Measurements from ENCODE around the gene MMP24. TPM values are rescaled to one million over a fixed set of nuclear protein-coding genes. Genes with fewer than 3 reads are reported as not detected.
A peak's percentile ranks its signal among the peaks of the same experiment; 100 is the strongest.
"Not testable (repeated sequence)": the region's sequence is repeated elsewhere in the genome, so short reads cannot be mapped to it uniquely, and the experiment has no call there.

MMP24 gene
- polyA plus RNA-seq, result under 1 TPM; 0.10 to 0.12 TPM

DNA sequence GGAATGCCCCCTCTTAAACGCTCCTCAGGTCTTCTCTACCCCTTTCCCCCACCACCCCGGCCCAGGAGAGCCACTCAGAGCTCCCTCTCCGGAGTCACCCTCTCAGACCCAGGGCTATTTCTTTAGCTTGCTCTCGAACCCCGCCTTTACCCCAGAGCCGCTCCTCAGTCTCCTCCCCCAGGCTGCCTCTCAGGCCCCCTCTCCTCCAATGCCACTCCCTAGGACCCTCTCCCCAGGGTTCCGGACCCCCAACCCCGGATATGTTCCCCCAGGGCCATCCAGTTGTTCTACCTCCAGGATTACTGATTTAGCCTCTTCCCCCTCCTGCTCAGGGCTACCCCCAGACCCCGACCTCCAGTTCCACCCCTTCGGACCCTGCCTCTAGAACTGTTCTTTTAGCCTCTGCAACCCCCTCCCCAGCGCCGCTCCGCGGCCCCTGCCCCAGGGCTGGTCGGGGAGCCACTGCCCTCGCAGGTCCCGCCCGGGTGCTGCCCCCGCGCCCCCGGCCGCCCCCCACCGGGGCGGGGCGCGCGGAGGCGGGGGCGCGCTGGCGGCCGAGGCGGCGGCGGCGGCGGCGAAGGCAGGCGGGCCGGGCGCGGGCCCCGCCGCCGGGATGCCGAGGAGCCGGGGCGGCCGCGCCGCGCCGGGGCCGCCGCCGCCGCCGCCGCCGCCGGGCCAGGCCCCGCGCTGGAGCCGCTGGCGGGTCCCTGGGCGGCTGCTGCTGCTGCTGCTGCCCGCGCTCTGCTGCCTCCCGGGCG lies at the start of gene MMP24:
Gene MMP24, plus strand, starts transcription at position 565 of the 758 bp plus-strand sequence. Its CDS starts 49 bp downstream, at position 614.
- no peaks in the 10 kb centered on the region for H3K9me3 ChIP-seq (ENCODE audit: control insufficient read depth in 2 of 2, insufficient read depth in 1 of 2, low read depth in 1 of 2, low read length in 1 of 2)
- H3K27me3 ChIP-seq (ENCODE audit: control insufficient read depth in 1 of 2, insufficient read depth in 2 of 2, low read length in 2 of 2), result no peaks in the 10 kb centered on the region
- 3% methylated on average over 23 to 70 of the region's 70 CpGs for WGBS, 2 donors
- no peak within 1 kb of the TSS for H3K27ac ChIP-seq (ENCODE audit: low read depth in 2 of 2, low read length in 1 of 2)
- peak within 1 kb of the TSS in 1 of 2 donors; percentile 66 for H3K4me3 ChIP-seq (ENCODE audit: low read depth in 1 of 2, low read length in 2 of 2)
- no peaks in the 10 kb centered on the region for H3K36me3 ChIP-seq (ENCODE audit: control insufficient read depth in 2 of 2, insufficient read depth in 2 of 2, low read length in 1 of 2)
- peaks cover 0 to 6% of the 10 kb centered on the region in 2 donors for H3K4me1 ChIP-seq (ENCODE audit: control insufficient read depth in 2 of 2, insufficient read depth in 2 of 2, low read length in 1 of 2)

GRCh38 chr20:35179292-35180212 lies 46.9 kb upstream of the MMP24 start:
- Histone ChIP-seq H3K36me3 (ENCODE audit: control insufficient read depth in 2 of 2, insufficient read depth in 2 of 2, low read length in 1 of 2) (no peaks in the 10 kb centered on the region), H3K27me3 (ENCODE audit: control insufficient read depth in 1 of 2, insufficient read depth in 2 of 2, low read length in 2 of 2) (no peaks in the 10 kb centered on the region), H3K27ac (ENCODE audit: low read depth in 2 of 2, low read length in 1 of 2) (no peak overlapping the region), H3K9me3 (ENCODE audit: control insufficient read depth in 2 of 2, insufficient read depth in 1 of 2, low read depth in 1 of 2, low read length in 1 of 2) (no peaks in the 10 kb centered on the region), H3K4me3 (ENCODE audit: low read depth in 1 of 2, low read length in 2 of 2) (no peak overlapping the region), H3K4me1 (ENCODE audit: control insufficient read depth in 2 of 2, insufficient read depth in 2 of 2, low read length in 1 of 2) (peaks cover 0 to 2% of the 10 kb centered on the region in 2 donors)
- 87 to 88% methylated on average over 11 of the region's 11 CpGs for whole genome bisulfite sequencing, 2 donors

GRCh38 chr20:35180266-35180665 lies 46.2 kb upstream of the MMP24 start:
- WGBS, 2 donors, result 93 to 94% methylated on average over 5 of the region's 5 CpGs
- H3K4me1 ChIP-seq (ENCODE audit: control insufficient read depth in 2 of 2, insufficient read depth in 2 of 2, low read length in 1 of 2), result no peaks in the 10 kb centered on the region

GRCh38 chr20:35181731-35182130 lies 44.8 kb upstream of the MMP24 start:
- Histone ChIP-seq H3K4me1 (ENCODE audit: control insufficient read depth in 2 of 2, insufficient read depth in 2 of 2, low read length in 1 of 2) (no peaks in the 10 kb centered on the region), H3K27ac (ENCODE audit: low read depth in 2 of 2, low read length in 1 of 2) (no peak overlapping the region), H3K9me3 (ENCODE audit: control insufficient read depth in 2 of 2, insufficient read depth in 1 of 2, low read depth in 1 of 2, low read length in 1 of 2) (no peaks in the 10 kb centered on the region), H3K27me3 (ENCODE audit: control insufficient read depth in 1 of 2, insufficient read depth in 2 of 2, low read length in 2 of 2) (no peaks in the 10 kb centered on the region), H3K36me3 (ENCODE audit: control insufficient read depth in 2 of 2, insufficient read depth in 2 of 2, low read length in 1 of 2) (no peaks in the 10 kb centered on the region), H3K4me3 (ENCODE audit: low read depth in 1 of 2, low read length in 2 of 2) (no peak overlapping the region)

More at GRCh38 chr20:35180266-35180665, 46.2 kb upstream of the MMP24 start:
- H3K27ac ChIP-seq (ENCODE audit: low read depth in 2 of 2, low read length in 1 of 2), result no peak overlapping the region
- no peak overlapping the region for H3K4me3 ChIP-seq (ENCODE audit: low read depth in 1 of 2, low read length in 2 of 2)
- H3K27me3 ChIP-seq (ENCODE audit: control insufficient read depth in 1 of 2, insufficient read depth in 2 of 2, low read length in 2 of 2), result no peaks in the 10 kb centered on the region
- no peaks in the 10 kb centered on the region for H3K36me3 ChIP-seq (ENCODE audit: control insufficient read depth in 2 of 2, insufficient read depth in 2 of 2, low read length in 1 of 2)
- H3K9me3 ChIP-seq (ENCODE audit: control insufficient read depth in 2 of 2, insufficient read depth in 1 of 2, low read depth in 1 of 2, low read length in 1 of 2), result no peaks in the 10 kb centered on the region

- not testable (repeated sequence) for H3K9me3 ChIP-seq (ENCODE audit: control insufficient read depth in 2 of 2, insufficient read depth in 1 of 2, low read depth in 1 of 2, low read length in 1 of 2); H3K27ac ChIP-seq (ENCODE audit: low read depth in 2 of 2, low read length in 1 of 2); H3K4me1 ChIP-seq (ENCODE audit: control insufficient read depth in 2 of 2, insufficient read depth in 2 of 2, low read length in 1 of 2); H3K36me3 ChIP-seq (ENCODE audit: control insufficient read depth in 2 of 2, insufficient read depth in 2 of 2, low read length in 1 of 2); H3K27me3 ChIP-seq (ENCODE audit: control insufficient read depth in 1 of 2, insufficient read depth in 2 of 2, low read length in 2 of 2); H3K4me3 ChIP-seq (ENCODE audit: low read depth in 1 of 2, low read length in 2 of 2)
- WGBS, 2 donors, result 86% methylated on average over 10 of the region's 10 CpGs
These were observed 39.7 kb upstream of the MMP24 start for GRCh38 chr20:35186691-35187289.

GRCh38 chr20:35187584-35188190 lies 38.8 kb upstream of the MMP24 start:
- Histone ChIP-seq H3K27ac (ENCODE audit: low read depth in 2 of 2, low read length in 1 of 2) (no peak overlapping the region), H3K4me3 (ENCODE audit: low read depth in 1 of 2, low read length in 2 of 2) (no peak overlapping the region), H3K4me1 (ENCODE audit: control insufficient read depth in 2 of 2, insufficient read depth in 2 of 2, low read length in 1 of 2) (no peaks in the 10 kb centered on the region), H3K27me3 (ENCODE audit: control insufficient read depth in 1 of 2, insufficient read depth in 2 of 2, low read length in 2 of 2) (no peaks in the 10 kb centered on the region), H3K36me3 (ENCODE audit: control insufficient read depth in 2 of 2, insufficient read depth in 2 of 2, low read length in 1 of 2) (no peaks in the 10 kb centered on the region), H3K9me3 (ENCODE audit: control insufficient read depth in 2 of 2, insufficient read depth in 1 of 2, low read depth in 1 of 2, low read length in 1 of 2) (no peaks in the 10 kb centered on the region)
- 62 to 70% methylated on average over 5 of the region's 5 CpGs for WGBS, 2 donors

DNA sequence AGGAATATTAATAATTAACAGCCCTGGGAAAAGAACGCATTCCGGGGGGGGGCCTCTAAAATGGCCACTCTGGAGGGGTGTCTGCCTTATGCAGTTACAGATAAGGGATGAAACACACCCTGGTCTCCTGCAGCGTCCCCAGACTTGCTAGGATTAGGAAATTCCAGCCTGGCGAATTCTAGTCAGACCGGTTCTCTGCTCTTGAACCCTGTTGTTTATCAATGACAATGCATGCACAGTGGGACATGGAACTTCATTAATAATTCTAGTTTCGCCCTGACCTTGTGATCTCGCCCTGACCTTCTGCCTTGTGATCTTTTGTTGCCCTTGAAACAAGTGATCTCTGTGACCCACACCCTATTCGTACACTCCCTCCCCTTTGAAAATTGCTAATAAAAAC lies 37.3 kb upstream of the MMP24 start:
- WGBS, 2 donors, result 70 to 78% methylated on average over 8 of the region's 8 CpGs
- not testable (repeated sequence) for H3K4me1 ChIP-seq (ENCODE audit: control insufficient read depth in 2 of 2, insufficient read depth in 2 of 2, low read length in 1 of 2); H3K27me3 ChIP-seq (ENCODE audit: control insufficient read depth in 1 of 2, insufficient read depth in 2 of 2, low read length in 2 of 2); H3K4me3 ChIP-seq (ENCODE audit: low read depth in 1 of 2, low read length in 2 of 2); H3K36me3 ChIP-seq (ENCODE audit: control insufficient read depth in 2 of 2, insufficient read depth in 2 of 2, low read length in 1 of 2); H3K9me3 ChIP-seq (ENCODE audit: control insufficient read depth in 2 of 2, insufficient read depth in 1 of 2, low read depth in 1 of 2, low read length in 1 of 2); H3K27ac ChIP-seq (ENCODE audit: low read depth in 2 of 2, low read length in 1 of 2)

DNA sequence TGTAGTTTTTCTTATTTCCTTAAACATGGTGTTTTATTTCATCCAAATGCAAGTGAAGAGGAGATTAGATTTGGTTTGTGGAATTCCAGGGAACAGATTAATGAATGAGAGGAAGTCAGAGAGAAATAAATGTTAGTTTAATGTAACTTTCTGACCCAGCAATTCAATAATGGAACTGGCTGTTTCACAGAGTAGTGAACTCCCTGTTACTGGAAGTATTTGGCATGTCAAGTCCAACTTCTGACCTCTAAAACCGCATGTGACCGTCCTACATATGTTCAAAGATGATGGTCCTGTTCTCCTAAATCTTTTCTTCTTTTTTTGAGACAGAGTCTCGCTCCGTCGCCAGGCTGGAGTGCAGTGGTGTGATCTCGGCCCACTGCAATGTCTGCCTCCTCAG lies 35.9 kb upstream of the MMP24 start:
- Histone ChIP-seq H3K36me3 (ENCODE audit: control insufficient read depth in 2 of 2, insufficient read depth in 2 of 2, low read length in 1 of 2) (no peaks in the 10 kb centered on the region), H3K4me1 (ENCODE audit: control insufficient read depth in 2 of 2, insufficient read depth in 2 of 2, low read length in 1 of 2) (no peaks in the 10 kb centered on the region), H3K9me3 (ENCODE audit: control insufficient read depth in 2 of 2, insufficient read depth in 1 of 2, low read depth in 1 of 2, low read length in 1 of 2) (no peaks in the 10 kb centered on the region), H3K4me3 (ENCODE audit: low read depth in 1 of 2, low read length in 2 of 2) (no peak overlapping the region), H3K27me3 (ENCODE audit: control insufficient read depth in 1 of 2, insufficient read depth in 2 of 2, low read length in 2 of 2) (no peaks in the 10 kb centered on the region), H3K27ac (ENCODE audit: low read depth in 2 of 2, low read length in 1 of 2) (no peak overlapping the region)
- 80 to 84% methylated on average over 6 of the region's 6 CpGs for WGBS, 2 donors

DNA sequence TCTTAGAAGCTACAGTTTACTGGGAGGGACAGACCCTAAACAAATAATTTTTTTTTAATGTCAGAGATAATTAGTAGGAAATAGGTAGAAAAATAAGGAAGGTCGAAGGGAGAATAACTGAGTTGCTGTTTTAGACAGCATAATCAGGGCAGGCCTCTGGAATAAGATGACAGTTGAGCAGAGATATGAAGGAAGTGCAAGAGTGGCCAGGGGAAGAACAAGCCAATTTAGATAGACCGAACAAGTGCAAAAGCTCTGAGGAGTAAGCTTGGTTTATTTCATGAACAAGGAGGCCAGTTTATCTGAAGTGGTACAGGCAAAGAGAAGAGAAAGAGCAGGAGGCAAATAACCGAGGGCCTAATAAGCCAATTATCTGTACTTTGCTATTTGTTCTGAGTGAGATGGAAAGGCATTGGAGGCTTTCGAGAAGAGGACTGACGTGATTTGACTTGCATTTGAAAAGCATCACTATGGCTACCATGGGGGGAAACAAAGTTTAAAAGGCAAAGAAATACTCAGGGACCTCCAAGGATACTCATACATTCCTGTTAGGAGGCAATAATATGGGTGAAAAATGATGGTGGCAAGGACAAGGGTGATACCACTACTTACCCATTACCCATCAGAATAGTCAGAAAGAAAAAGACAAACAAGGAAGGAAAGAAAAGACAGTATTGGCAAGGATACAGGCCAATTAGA lies 34.9 kb upstream of the MMP24 start:
- Histone ChIP-seq H3K27me3 (ENCODE audit: control insufficient read depth in 1 of 2, insufficient read depth in 2 of 2, low read length in 2 of 2) (no peaks in the 10 kb centered on the region), H3K9me3 (ENCODE audit: control insufficient read depth in 2 of 2, insufficient read depth in 1 of 2, low read depth in 1 of 2, low read length in 1 of 2) (no peaks in the 10 kb centered on the region), H3K36me3 (ENCODE audit: control insufficient read depth in 2 of 2, insufficient read depth in 2 of 2, low read length in 1 of 2) (no peaks in the 10 kb centered on the region), H3K27ac (ENCODE audit: low read depth in 2 of 2, low read length in 1 of 2) (no peak overlapping the region), H3K4me1 (ENCODE audit: control insufficient read depth in 2 of 2, insufficient read depth in 2 of 2, low read length in 1 of 2) (no peaks in the 10 kb centered on the region), H3K4me3 (ENCODE audit: low read depth in 1 of 2, low read length in 2 of 2) (no peak overlapping the region)
- 76 to 86% methylated on average over 5 of the region's 5 CpGs for WGBS, 2 donors

All from esophagus (tissue), 2 donors.